ENCODE results near the gene VPS16. TPM values are rescaled to one million over a fixed set of nuclear protein-coding genes. Genes with fewer than 3 reads are reported as not detected.
"Not testable (repeated sequence)": the region's sequence is repeated elsewhere in the genome, so short reads cannot be mapped to it uniquely, and the experiment has no call there.

The VPS16 gene
- total RNA-seq, 2 experiments from 2014 or later, result 49.7 to 54.9 TPM

DNA sequence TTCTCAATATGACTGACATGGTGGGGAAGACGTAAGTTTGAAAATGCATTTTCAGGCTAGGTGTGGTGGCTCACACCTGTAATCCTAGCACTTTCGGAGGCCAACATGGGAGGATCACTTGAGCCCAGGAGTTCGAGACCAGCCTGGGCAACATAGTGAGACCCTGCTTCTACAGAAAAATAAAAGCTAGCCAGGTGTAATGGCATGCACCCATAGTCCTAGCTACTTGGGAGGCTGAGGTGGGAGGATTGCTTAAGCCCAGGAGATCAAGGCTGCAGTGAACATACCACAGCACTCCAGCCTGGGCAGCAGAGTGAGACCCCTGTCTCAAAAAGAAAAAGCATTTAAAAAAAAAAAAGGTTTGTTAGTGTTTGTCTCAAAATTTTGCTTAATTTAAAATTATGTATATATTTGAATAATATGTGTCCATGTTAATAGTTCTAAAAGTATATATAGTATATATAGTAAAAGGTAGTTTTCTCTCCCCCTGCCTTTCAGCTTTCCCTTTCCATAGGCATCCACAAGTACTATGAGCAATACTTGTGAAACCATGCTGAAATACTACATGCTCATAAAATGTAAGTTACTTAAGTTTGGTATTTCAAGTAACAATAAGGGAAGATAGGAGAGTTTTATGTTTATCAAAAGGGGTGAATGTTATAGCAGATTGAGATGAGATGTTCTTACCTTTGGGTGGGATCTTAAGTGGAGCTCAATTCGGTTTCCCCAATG is 47.8 kb downstream of the VPS16 start:
- H3K4me3 Mint-ChIP-seq, result no peak overlapping the region
- ChIA-PET POLR2A (no interaction called here), CTCF (interaction anchor here (0.9 kb wide), 1 partner anchor 47 kb away, joined by 3 read pairs; no protein-coding TSS in a partner anchor)
- no peaks in the 10 kb centered on the region for H3K27me3 Mint-ChIP-seq
- no peaks in the 10 kb centered on the region for H3K9me3 Mint-ChIP-seq
- DNase-seq, result no peak
- no peak overlapping the region for H3K27ac Mint-ChIP-seq
- H3K4me1 Mint-ChIP-seq, result peaks cover 43% of the 10 kb centered on the region
- peaks cover 18% of the 10 kb centered on the region for H3K36me3 Mint-ChIP-seq (ENCODE audit: low read depth)

DNA sequence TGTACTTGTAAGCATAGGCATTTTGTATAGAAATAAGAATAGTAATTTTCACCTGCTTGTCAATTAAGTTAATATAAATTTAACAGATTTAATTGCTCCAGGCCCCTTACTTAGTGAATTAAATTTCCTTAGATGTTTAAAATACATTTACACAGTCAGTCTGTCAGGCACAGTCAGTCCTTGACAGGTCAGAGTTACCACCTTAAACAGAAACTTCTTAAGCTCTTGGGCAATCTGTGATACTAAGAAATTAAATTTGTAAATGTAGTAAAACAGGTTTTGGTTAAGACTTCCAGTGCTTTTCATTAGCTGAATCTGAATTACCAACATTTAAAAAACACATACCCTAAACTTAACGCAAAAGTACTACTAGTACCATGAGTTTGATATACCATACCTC is 48.7 kb downstream of the VPS16 start:
- no peak overlapping the region for H3K27ac Mint-ChIP-seq
- no peaks in the 10 kb centered on the region for H3K27me3 Mint-ChIP-seq
- peaks cover 1% of the 10 kb centered on the region for H3K9me3 Mint-ChIP-seq
- ChIA-PET CTCF (no interaction called here), POLR2A (no interaction called here)
- peaks cover 38% of the 10 kb centered on the region for H3K4me1 Mint-ChIP-seq
- no peak for DNase-seq
- peaks cover 19% of the 10 kb centered on the region for H3K36me3 Mint-ChIP-seq (ENCODE audit: low read depth)
- no peak overlapping the region for H3K4me3 Mint-ChIP-seq

DNA sequence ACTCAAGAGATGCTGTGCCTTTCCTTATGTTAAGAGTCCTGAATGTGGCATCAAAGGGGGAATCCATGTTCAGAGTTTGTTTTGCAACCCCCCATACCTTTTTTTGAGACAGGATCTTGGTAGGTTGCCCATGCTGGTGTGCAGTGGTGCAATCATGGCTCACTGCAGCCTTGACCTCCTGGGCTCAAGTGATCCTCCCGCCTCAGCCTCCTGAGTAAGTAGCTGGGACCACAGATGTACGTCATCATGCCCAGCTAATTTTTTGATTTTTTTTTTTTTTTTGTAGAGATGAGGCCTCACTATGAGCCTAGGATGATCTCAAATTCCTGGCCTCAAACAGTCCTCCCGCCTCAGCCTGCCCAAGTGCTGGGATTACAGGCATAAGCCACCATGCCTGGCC is 49.3 kb downstream of the VPS16 start:
- DNase-seq, result no peak
- peaks cover 34% of the 10 kb centered on the region for H3K4me1 Mint-ChIP-seq
- no peak overlapping the region for H3K4me3 Mint-ChIP-seq
- ChIA-PET CTCF (no interaction called here), POLR2A (no interaction called here)
- H3K27ac Mint-ChIP-seq, result no peak overlapping the region
- H3K36me3 Mint-ChIP-seq (ENCODE audit: low read depth), result peaks cover 22% of the 10 kb centered on the region
- no peaks in the 10 kb centered on the region for H3K27me3 Mint-ChIP-seq
- H3K9me3 Mint-ChIP-seq, result peaks cover 4% of the 10 kb centered on the region

DNA sequence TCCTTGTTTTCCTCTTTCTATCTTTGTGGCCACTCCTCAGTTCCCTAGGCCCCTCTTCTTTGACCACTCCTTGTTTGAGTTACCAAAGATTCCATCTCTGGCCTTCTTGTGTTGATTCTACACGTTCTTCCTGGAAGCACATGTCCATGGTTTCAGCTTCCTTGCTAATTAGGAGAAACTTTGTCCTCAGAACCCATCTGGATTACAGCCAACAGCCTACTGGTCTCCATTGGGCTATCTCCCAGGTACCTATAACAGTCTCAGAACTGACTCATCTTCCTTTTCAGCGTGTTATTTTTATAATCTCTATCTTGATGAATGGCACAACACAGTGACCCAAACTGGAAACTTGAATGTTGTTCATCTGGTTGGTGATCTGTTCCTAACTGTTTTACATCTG is 50.2 kb downstream of the VPS16 start:
- Mint-ChIP-seq H3K9me3 (peaks cover 6% of the 10 kb centered on the region), H3K36me3 (ENCODE audit: low read depth) (peaks cover 22% of the 10 kb centered on the region), H3K4me1 (peaks cover 26% of the 10 kb centered on the region), H3K27me3 (no peaks in the 10 kb centered on the region), H3K4me3 (no peak overlapping the region), H3K27ac (no peak overlapping the region)
- no peak for DNase-seq
- POLR2A ChIA-PET, result no interaction called here
- CTCF ChIA-PET, result interaction anchor here (2.0 kb wide), 1 partner anchor 36 kb away, joined by 7 read pairs; no protein-coding TSS in a partner anchor

DNA sequence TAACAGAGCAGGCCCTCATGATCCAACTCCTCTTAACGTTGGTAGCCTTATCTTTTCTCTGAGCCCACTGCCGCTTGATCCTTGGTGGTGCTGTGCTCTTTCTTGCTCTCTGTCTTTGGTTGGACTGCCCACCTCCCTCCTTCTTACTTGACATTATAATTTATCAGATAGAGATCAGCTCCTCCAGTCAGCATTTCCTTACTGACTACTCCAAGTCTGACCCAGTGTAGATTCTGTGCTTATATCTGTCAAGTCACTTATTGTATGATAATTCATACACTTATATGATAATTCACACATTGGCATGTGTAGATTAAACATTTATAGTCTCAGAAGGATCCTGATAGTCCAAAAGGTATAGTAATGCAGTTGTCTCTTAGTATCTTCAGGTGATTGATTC is 50.8 kb downstream of the VPS16 start:
- Mint-ChIP-seq H3K4me1 (peaks cover 26% of the 10 kb centered on the region), H3K27me3 (no peaks in the 10 kb centered on the region), H3K9me3 (peaks cover 6% of the 10 kb centered on the region), H3K4me3 (no peak overlapping the region), H3K27ac (no peak overlapping the region), H3K36me3 (ENCODE audit: low read depth) (peaks cover 26% of the 10 kb centered on the region)
- POLR2A ChIA-PET, result no interaction called here
- DNase-seq, result no peak
- CTCF ChIA-PET, result interaction anchor here (1.2 to 2.0 kb wide), 2 partner anchors 26 to 37 kb away, joined by 3 to 7 read pairs; no protein-coding TSS in a partner anchor

DNA sequence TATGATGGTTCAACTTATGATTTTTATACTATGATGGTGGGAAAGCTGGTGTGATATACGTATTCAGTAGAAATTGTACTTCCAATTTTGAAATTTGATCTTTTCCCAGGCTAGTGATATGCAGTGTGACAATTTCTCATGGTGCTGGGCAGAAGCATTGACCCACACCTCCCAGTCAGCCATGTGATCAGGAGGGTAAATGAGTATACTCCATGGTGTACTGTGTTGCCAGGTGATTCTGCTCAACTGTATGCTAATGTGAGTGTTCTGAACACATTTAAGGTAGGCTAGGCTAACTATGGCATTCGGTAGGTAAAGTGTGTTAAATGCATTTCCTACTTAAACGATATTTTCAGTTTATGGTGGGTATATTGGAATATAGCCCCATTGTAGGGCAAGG is 51.8 kb downstream of the VPS16 start:
- POLR2A ChIA-PET, result no interaction called here
- peaks cover 6% of the 10 kb centered on the region for H3K9me3 Mint-ChIP-seq
- CTCF ChIA-PET, result interaction anchor here (0.5 to 2.0 kb wide), 4 partner anchors 8 to 161 kb away, joined by 3 to 7 read pairs (median 3); no protein-coding TSS in a partner anchor
- DNase-seq, result no peak
- no peak overlapping the region for H3K27ac Mint-ChIP-seq
- H3K36me3 Mint-ChIP-seq (ENCODE audit: low read depth), result peaks cover 34% of the 10 kb centered on the region
- peaks cover 29% of the 10 kb centered on the region for H3K4me1 Mint-ChIP-seq
- H3K27me3 Mint-ChIP-seq, result no peaks in the 10 kb centered on the region
- H3K4me3 Mint-ChIP-seq, result no peak overlapping the region

DNA sequence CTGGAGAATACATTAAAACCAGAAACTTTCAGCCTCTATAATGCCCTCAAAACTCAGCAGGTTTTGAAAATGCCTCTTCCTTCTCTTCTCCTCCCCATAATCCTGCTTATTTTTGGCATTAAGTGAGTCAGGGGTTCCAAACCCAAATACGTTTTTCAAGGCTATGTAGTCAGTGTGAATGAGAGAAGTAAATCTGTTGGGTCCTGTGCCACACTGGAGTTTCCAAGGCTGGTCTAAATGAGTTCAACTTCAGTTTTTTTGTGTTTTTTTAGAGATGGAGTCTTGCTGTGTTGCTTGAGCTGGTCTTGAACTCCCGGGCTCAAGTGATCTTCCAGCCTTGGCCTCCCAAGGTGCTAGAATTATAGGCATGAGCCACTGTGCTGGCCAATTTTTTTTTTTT is 53.7 kb downstream of the VPS16 start:
- peaks cover 6% of the 10 kb centered on the region for H3K9me3 Mint-ChIP-seq
- H3K36me3 Mint-ChIP-seq (ENCODE audit: low read depth), result peaks cover 36% of the 10 kb centered on the region
- H3K4me3 Mint-ChIP-seq, result no peak overlapping the region
- no peaks in the 10 kb centered on the region for H3K27me3 Mint-ChIP-seq
- H3K27ac Mint-ChIP-seq, result no peak overlapping the region
- peaks cover 24% of the 10 kb centered on the region for H3K4me1 Mint-ChIP-seq
- no peak for DNase-seq
- ChIA-PET CTCF (interaction anchor here (0.6 kb wide), 1 partner anchor 412 kb away, joined by 3 read pairs; no protein-coding TSS in a partner anchor), POLR2A (no interaction called here)

DNA sequence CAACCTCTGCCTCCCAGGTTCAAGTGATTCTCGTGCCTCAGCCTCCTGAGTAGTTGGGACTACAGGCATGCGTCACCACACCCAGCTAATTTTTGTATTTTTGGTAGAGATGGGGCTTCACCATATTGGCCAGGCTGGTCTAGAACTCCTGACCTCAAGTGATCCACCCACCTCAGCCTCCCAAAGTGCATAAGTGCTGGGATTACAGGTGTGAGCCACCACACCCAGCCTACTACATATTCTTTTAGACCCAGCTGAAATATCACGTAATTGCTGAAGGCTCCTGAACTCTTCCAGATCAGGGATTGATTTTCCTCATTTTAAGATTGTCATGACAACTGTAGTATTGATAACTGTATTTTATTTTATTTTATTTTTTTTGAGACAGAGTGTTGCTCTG is 54.6 kb downstream of the VPS16 start:
- DNase-seq, H3K4me3 Mint-ChIP-seq, CTCF ChIA-PET, H3K9me3 Mint-ChIP-seq, POLR2A ChIA-PET, H3K27ac Mint-ChIP-seq, H3K27me3 Mint-ChIP-seq: not testable (repeated sequence)
- H3K36me3 Mint-ChIP-seq (ENCODE audit: low read depth), result peaks cover 36% of the 10 kb centered on the region
- H3K4me1 Mint-ChIP-seq, result peaks cover 24% of the 10 kb centered on the region

DNA sequence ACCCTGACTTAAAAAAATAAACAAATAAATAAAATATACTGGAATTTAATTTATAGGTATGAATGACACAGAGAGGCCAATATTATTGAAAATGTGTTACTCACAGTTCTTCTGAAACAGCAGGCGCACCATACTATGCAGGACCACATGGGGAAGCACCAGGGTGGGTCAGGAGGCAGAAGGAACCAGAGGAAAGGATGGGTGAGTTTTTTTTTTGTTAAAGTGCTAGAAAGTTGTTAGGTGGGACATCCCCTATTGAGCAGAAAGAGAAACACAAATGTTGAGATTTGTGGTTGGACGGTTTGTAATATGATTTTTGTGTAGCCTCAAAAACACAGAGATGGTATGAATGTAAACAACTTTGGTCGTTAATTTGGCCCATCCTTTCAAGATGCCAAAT is 58.7 kb downstream of the VPS16 start:
- ChIA-PET CTCF (no interaction called here), POLR2A (no interaction called here)
- H3K9me3 Mint-ChIP-seq, result peaks cover 4% of the 10 kb centered on the region
- peaks cover 35% of the 10 kb centered on the region for H3K36me3 Mint-ChIP-seq (ENCODE audit: low read depth)
- H3K27me3 Mint-ChIP-seq, result no peaks in the 10 kb centered on the region
- no peak overlapping the region for H3K4me3 Mint-ChIP-seq
- H3K4me1 Mint-ChIP-seq, result peaks cover 29% of the 10 kb centered on the region
- DNase-seq, result no peak
- H3K27ac Mint-ChIP-seq, result no peak overlapping the region

DNA sequence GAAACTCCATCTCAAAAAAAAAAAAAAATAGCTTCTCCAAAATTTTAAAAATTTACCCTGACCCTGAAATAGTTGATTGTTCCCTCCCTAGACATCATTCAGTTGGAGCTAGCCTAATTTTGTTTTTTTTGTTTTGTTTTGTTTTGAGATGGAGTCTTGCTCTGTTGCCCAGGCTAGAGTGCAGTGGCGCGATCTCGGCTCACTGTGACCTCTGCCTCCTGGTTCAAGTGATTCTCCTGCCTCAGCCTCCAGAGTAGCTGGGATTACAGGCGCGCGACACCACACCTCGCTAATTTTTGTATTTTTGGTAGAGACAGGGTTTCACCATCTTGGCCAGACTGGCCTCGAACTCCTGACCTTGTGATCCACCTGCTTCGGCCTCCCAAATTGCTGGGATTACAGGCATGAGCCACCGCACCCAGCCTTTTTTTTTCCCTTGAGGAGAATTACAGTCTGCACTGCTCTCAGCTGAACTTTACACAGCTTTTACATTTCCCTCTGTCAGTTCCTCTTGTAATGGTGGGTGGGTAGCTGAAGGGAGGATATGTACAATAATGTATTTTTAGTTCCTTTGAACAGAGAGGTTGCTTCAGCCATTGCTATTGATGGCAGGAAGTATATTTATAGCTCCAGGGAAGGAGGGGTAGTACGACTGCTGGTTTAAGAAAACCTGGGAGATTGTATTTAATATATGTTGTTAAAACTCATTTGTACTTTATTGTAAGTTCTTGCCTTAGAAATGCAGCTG is 60.5 kb downstream of the VPS16 start:
- H3K27ac Mint-ChIP-seq, result peak overlapping the region; percentile 82
- no peaks in the 10 kb centered on the region for H3K9me3 Mint-ChIP-seq
- ChIA-PET POLR2A (no interaction called here), CTCF (interaction anchor here (0.6 to 1.5 kb wide), 6 partner anchors 9 to 352 kb away, joined by 3 to 5 read pairs (median 3); no protein-coding TSS in a partner anchor)
- H3K4me3 Mint-ChIP-seq, result peak overlapping the region; percentile 21
- H3K4me1 Mint-ChIP-seq, result peaks cover 29% of the 10 kb centered on the region
- peaks cover 24% of the 10 kb centered on the region for H3K36me3 Mint-ChIP-seq (ENCODE audit: low read depth)
- no peaks in the 10 kb centered on the region for H3K27me3 Mint-ChIP-seq
- DNase-seq, result no peak

DNA sequence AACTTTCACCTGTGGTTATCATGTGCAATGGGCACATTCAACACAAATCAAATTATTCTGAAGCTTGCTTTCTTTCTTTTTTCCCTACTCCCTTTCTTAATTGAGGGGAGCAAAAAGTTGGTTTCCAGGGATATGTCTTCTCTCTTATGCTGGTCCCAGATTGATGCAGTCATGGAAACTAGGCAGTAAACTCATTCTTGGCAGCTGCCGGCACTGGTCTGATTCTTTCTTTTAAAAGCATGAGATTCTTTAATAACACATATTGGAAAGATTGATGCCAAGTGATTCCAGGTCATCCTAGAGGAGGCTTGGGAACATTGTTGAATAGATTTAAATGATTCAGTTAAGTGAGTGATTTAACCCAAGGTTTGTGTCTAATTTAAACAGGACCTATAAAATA is 61.7 kb downstream of the VPS16 start:
- Mint-ChIP-seq H3K9me3 (no peaks in the 10 kb centered on the region), H3K27ac (no peak overlapping the region), H3K4me1 (peaks cover 23% of the 10 kb centered on the region), H3K4me3 (no peak overlapping the region), H3K36me3 (ENCODE audit: low read depth) (peaks cover 14% of the 10 kb centered on the region), H3K27me3 (no peaks in the 10 kb centered on the region)
- ChIA-PET POLR2A (no interaction called here), CTCF (no interaction called here)
- DNase-seq, result no peak

DNA sequence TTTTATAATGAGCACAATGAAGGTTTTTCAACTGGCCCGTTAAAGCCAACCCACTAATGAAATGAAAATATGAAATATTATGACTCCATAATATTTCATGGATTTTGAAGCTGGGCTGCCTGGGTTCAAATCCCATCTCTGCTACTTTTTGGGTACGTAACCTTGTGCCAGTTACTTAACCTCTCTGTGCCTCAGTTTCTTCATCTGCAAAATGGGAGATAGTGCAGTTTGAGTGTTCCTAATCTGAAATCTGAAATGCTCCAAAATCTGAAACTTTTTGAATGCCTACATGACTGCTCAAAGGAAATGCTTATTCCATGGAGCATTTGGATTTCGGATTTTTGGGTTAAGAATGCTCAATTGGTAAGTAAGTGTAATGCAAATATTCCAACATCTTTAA is 62.3 kb downstream of the VPS16 start:
- CTCF ChIA-PET, result no interaction called here
- POLR2A ChIA-PET, result no interaction called here
- Mint-ChIP-seq H3K27ac (no peak overlapping the region), H3K36me3 (ENCODE audit: low read depth) (peaks cover 12% of the 10 kb centered on the region), H3K9me3 (no peaks in the 10 kb centered on the region), H3K4me1 (peaks cover 23% of the 10 kb centered on the region), H3K4me3 (no peak overlapping the region), H3K27me3 (no peaks in the 10 kb centered on the region)
- DNase-seq, result no peak

DNA sequence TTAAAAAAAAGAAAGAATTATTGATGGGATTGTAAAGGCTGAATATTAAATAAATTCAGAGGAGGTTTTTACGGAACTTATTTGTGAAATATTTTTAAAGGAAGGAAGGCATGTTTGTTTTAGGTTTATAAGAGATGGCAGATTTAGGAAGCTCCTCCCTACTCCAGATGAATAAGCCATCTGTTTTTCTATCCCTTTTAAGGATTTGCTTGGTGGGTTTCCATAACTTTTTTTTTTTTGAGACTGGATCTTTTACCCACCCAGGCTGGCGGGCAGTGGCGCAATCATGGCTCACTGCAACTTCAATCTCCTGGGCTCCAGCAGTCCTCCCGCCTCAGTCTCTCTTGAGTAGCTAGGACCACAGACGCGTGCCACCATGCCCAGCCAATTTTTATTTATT is 63.1 kb downstream of the VPS16 start:
- no peaks in the 10 kb centered on the region for H3K27me3 Mint-ChIP-seq
- DNase-seq, result no peak
- POLR2A ChIA-PET, result no interaction called here
- H3K27ac Mint-ChIP-seq, result no peak overlapping the region
- CTCF ChIA-PET, result no interaction called here
- peaks cover 12% of the 10 kb centered on the region for H3K36me3 Mint-ChIP-seq (ENCODE audit: low read depth)
- H3K9me3 Mint-ChIP-seq, result no peaks in the 10 kb centered on the region
- peaks cover 23% of the 10 kb centered on the region for H3K4me1 Mint-ChIP-seq
- no peak overlapping the region for H3K4me3 Mint-ChIP-seq
